Left ventricle myocardium inferior (tissue), 1 donor: Measurements from ENCODE around the gene MACROD2. TPM values are rescaled to one million over a fixed set of nuclear protein-coding genes. Genes with fewer than 3 reads are reported as not detected.

Experiments
- DNase-seq: peaks from one replicate; pipeline ENCODE4 v3.0.0-alpha.2; 2020
- H3K27ac ChIP-seq: fragments of 200-600 bp; replicated peaks from 2 replicates; pipeline ENCODE4 v1.8.0; 2021
- H3K27me3 ChIP-seq: fragments of 200-600 bp; 2 replicates; pipeline ENCODE4 v1.8.0; 2021; ENCODE audit warnings: low read depth
- H3K36me3 ChIP-seq: fragments of 200-600 bp; 2 replicates; pipeline ENCODE4 v1.8.0; 2021
- H3K4me1 ChIP-seq: fragments of 200-600 bp; 2 replicates; pipeline ENCODE4 v1.8.0; 2021
- H3K4me3 ChIP-seq: fragments of 200-600 bp; 2 replicates; pipeline ENCODE4 v1.8.0; 2021; ENCODE audit warnings: mild to moderate bottlenecking, moderate library complexity
- H3K9me3 ChIP-seq: fragments of 200-600 bp; replicated peaks from 2 replicates; pipeline ENCODE4 v1.8.0; 2021
- intact Hi-C: fragments of 100-400 bp; cut with micrococcal nuclease; formaldehyde crosslinking; loops from one replicate; pipeline ENCODE4 v1.11.0; 2022
- total RNA-seq: library from RNA; stranded (reverse); fragmentation: NEBNext Ultra II Directional; extraction: Animal tissue kit (Norgen Biotek cat#: 25700); gene quantifications from one replicate; pipeline ENCODE4 v1.2.1, GENCODE V29; 2021
- TF ChIP-seq, protein P1 (sequence below): fragments of 200-600 bp; IDR thresholded peaks from 2 replicates; pipeline ENCODE4 v1.8.0; 2021; ENCODE audit warnings: antibody characterized with exemption, mild to moderate bottlenecking, borderline replicate concordance
- donor health status: DM: no; HTN: yes; CAD: no; lungs with severe emphysema.

Gene MACROD2
- total RNA-seq, 1 donor from 2014 or later = 3.6 TPM

DNA sequence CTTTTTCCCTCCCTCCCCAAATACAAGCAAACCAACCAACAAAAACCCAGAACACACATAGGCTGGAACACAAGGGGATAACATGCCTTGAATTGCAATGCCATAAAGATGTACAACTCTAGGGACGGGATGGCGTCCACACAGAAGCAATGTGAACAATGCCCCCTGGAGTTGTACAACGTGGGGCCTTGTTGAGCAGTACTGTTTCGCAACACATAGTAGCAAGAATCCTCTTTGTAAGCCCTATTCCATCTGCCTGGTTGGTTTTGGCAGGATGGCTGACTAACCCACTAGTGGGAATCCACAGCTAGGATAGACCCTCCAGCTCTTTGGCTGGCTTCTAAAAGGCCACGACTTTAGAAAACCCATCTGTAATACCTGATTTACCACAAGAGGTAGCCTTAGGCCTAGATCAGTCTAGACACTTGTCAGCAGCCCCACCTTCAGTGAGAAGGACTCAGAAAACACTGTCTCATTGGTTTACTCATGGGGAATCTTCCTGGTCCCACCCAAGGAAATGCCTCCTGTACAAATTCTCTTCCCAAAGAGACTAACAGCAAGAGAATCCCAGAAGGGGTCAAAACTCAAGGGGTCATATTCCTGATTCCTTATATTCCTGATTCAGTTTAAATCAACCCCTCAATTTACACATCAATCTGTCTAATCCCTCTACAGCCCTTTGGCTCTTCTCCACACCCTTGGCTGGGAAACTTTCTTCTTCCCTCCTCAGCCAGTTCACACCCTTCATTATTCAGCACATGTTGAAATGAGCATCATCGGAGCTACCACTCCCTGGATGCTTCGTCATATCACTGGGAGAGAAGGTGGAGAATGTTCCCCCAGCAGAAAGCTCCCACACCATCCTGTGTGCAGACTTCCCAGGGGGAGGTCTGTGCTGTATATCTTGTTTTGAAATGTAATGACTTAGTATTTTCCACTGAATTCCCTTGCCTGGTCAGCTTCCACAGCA is 964.5 kb downstream of the MACROD2 start:
- DNase-seq = no peak
- no peaks in the 10 kb centered on the region for H3K36me3 ChIP-seq
- TF ChIP-seq, protein P1, sequence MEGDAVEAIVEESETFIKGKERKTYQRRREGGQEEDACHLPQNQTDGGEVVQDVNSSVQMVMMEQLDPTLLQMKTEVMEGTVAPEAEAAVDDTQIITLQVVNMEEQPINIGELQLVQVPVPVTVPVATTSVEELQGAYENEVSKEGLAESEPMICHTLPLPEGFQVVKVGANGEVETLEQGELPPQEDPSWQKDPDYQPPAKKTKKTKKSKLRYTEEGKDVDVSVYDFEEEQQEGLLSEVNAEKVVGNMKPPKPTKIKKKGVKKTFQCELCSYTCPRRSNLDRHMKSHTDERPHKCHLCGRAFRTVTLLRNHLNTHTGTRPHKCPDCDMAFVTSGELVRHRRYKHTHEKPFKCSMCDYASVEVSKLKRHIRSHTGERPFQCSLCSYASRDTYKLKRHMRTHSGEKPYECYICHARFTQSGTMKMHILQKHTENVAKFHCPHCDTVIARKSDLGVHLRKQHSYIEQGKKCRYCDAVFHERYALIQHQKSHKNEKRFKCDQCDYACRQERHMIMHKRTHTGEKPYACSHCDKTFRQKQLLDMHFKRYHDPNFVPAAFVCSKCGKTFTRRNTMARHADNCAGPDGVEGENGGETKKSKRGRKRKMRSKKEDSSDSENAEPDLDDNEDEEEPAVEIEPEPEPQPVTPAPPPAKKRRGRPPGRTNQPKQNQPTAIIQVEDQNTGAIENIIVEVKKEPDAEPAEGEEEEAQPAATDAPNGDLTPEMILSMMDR = no peak

DNA sequence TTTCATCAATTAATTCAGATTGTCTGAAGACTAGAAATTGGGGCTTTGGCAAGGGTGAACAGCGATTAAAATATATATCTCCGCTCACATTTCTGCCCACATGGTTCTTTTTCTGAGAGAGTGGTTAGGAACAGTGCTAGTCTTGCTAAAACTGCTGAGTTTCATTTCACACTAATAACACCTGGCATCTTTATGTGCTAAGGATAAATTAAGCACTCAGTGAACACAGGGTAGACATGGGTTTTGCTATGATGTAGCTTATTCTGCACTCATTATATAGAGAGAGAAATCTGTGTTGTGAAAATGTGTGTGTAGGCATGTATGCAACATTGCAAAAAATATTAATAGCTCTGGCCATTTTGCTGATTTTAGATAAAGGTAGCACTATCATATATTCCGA is 965.5 kb downstream of the MACROD2 start:
- no peak for DNase-seq
- intact Hi-C loops = no loop called here
- Histone ChIP-seq H3K36me3 (no peaks in the 10 kb centered on the region), H3K4me3 (no peak overlapping the region), H3K4me1 (no peaks in the 10 kb centered on the region), H3K27ac (no peak overlapping the region), H3K9me3 (no peaks in the 10 kb centered on the region), H3K27me3 (no peaks in the 10 kb centered on the region)
- TF ChIP-seq, protein P1 = no peak

More for the DNA sequence above, 964.5 kb downstream of the MACROD2 start:
- H3K4me1 ChIP-seq = no peaks in the 10 kb centered on the region
- no peaks in the 10 kb centered on the region for H3K9me3 ChIP-seq
- intact Hi-C loops = no loop called here
- no peak overlapping the region for H3K27ac ChIP-seq
- no peak overlapping the region for H3K4me3 ChIP-seq
- no peaks in the 10 kb centered on the region for H3K27me3 ChIP-seq

DNA sequence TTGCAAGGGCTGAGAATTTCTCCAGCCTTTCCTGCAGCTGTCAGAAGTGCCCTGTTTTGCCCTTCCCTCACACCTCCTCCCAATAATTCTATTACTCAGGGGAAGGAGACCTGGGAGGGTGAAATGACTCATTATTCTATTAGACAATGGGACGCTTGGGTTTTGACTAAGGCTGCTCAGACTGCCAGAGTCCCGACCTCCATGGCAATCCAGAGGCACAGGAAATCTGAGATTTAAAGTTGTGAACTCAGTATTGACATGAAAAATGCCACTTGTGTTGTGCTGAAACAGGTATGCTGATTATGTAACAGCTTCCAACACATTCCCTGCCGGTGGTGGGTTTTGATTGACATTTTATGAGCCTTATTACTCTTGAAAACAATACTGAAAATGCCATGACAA is 967.9 kb downstream of the MACROD2 start:
- no peak for DNase-seq
- Histone ChIP-seq H3K4me1 (no peaks in the 10 kb centered on the region), H3K27ac (no peak overlapping the region), H3K4me3 (no peak overlapping the region), H3K27me3 (no peaks in the 10 kb centered on the region), H3K36me3 (no peaks in the 10 kb centered on the region), H3K9me3 (no peaks in the 10 kb centered on the region)
- intact Hi-C loops = no loop called here
- TF ChIP-seq, protein P1 = no peak

DNA sequence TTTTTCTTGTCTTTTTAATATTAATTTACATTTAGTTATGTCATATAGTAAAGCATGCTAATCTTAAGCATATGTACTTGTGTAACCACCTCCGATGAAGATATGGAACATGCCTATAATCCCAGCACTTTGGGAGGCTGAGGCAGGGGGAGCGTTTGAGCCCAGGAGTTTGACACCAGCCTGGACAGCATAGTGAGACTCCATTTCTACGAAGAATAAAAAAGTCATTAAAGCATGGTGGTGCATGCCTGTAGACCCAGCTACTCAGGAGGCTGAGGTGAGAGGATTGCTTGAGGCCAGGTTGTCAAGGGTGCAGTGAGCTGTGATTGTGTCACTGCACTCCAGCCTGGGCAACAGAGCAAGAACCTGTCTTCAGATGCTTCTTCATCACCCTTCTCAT is 970.9 kb downstream of the MACROD2 start:
- intact Hi-C loops = no loop called here
- Histone ChIP-seq H3K9me3 (no peaks in the 10 kb centered on the region), H3K27me3 (no peaks in the 10 kb centered on the region), H3K4me1 (no peaks in the 10 kb centered on the region), H3K4me3 (no peak overlapping the region), H3K27ac (no peak overlapping the region), H3K36me3 (no peaks in the 10 kb centered on the region)
- DNase-seq = no peak
- TF ChIP-seq, protein P1 = no peak

DNA sequence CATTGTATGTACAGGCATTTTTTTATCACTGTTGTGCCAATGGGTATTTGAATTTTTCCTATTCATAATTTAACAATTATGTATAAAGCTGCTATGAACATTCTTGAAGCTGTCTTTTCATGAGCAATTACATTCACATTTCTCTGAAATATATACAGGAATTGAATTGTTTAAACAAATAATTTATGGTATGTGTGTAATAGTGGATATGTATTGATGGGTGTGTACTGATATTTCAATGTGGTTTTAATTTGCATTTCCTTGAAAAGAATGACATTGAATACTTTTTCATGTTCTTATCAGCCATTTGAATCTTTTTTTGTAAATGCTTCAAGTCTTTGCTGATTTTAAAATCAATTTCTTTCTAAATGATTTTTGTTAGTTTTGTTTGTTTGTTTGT is 971.5 kb downstream of the MACROD2 start:
- Histone ChIP-seq H3K27me3 (no peaks in the 10 kb centered on the region), H3K9me3 (no peaks in the 10 kb centered on the region), H3K4me3 (no peak overlapping the region), H3K4me1 (no peaks in the 10 kb centered on the region), H3K36me3 (no peaks in the 10 kb centered on the region), H3K27ac (no peak overlapping the region)
- DNase-seq = no peak
- TF ChIP-seq, protein P1 = no peak
- intact Hi-C loops = no loop called here
